HepG2 (cell line): ENCODE measurements around the gene IPO5. TPM values are rescaled to one million over a fixed set of nuclear protein-coding genes. Genes with fewer than 3 reads are reported as not detected.
A peak's percentile ranks its signal among the peaks of the same experiment; 100 is the strongest.

Source experiments
- ATAC-seq: fragments of 200-7000 bp; cut with Tn5 transposase; 3 replicates; pipeline ENCODE4 v1.9.1; 2020; ENCODE audit warnings: mild to moderate bottlenecking, moderate library complexity
- BruUV-seq: library from RNA; stranded (reverse); fragments of 400-500 nt; replicated peaks from 2 replicates; lab custom pipeline; 2021; lab: Mats Ljungman, UMichigan
- CTCF ChIA-PET: fragments of 300-600 bp; formaldehyde crosslinking; extraction: SDS; loops from one replicate; lab custom pipeline; 2021; ENCODE audit warnings: low total read pairs, inconsistent platforms, low intra/inter-chr PET ratio; lab: Yijun Ruan, JAX
- POLR2A ChIA-PET: fragments of 350-600 bp; sonication (Branson Sonifier 250); formaldehyde crosslinking; loops from one replicate; lab custom pipeline; 2020; ENCODE audit warnings: antibody characterized with exemption, inconsistent platforms; lab: Yijun Ruan, JAX
- DNase-seq: peaks from one replicate; pipeline ENCODE4 v3.0.0-alpha.2; 2015; ENCODE audit warnings: low spot score
- FAIRE-seq: peaks from 3 replicates; lab custom pipeline; 2011; peaks lifted over from hg19 to GRCh38; lab: Jason Lieb, UNC
- H2AFZ ChIP-seq: one replicate; pipeline ENCODE4 v1.6.1; 2011; ENCODE audit warnings: low read length, inconsistent platforms
- H3K27ac ChIP-seq: fragments of 300-600 bp; 3 replicates; pipeline ENCODE4 v1.8.0; 2011; ENCODE audit warnings: mixed run types, mild to moderate bottlenecking, mixed read lengths, low read length, inconsistent platforms; ENCODE audit not compliant: insufficient read depth; ENCODE audit errors: extremely low read length
- H3K27me3 ChIP-seq, 2 experiments: fragments of 200-600 bp in 1 of 2; 2 replicates in 1 of 2; 3 replicates in 1 of 2; pipeline versions ENCODE4 v1.6.0 to v1.8.0; 2011; ENCODE audit warnings: low read length in 2 of 2, mild to moderate bottlenecking in 2 of 2, moderate library complexity in 2 of 2, inconsistent platforms in 1 of 2; ENCODE audit not compliant: insufficient read depth in 2 of 2, control insufficient read depth in 1 of 2
- H3K36me3 ChIP-seq, 2 experiments: fragments of 200-600 bp in 1 of 2; replicated peaks in 1 of 2; 2 replicates in 1 of 2; 3 replicates in 1 of 2; pipeline versions ENCODE4 v1.5.1 to v1.8.0; 2011; ENCODE audit warnings: low read length in 2 of 2, inconsistent platforms in 1 of 2; ENCODE audit not compliant: insufficient read depth in 2 of 2, control insufficient read depth in 1 of 2
- H3K4me1 ChIP-seq: 2 replicates; pipeline ENCODE4 v1.5.1; 2012; ENCODE audit warnings: low read length, inconsistent platforms; ENCODE audit not compliant: insufficient read depth
- H3K4me2 ChIP-seq: 2 replicates; pipeline ENCODE4 v1.6.0; 2011; ENCODE audit warnings: low read depth, low read length, inconsistent platforms
- H3K4me3 ChIP-seq, 3 experiments: fragments of 200-600 bp in 1 of 3; sonication (generic), shearing (Covaris generic) in 1 of 3; replicated peaks in 1 of 3; 2 replicates each; pipeline ENCODE4 v1.5.1; 2011 to 2016; ENCODE audit warnings: low read length in 3 of 3, inconsistent platforms in 2 of 3, low read depth in 2 of 3, mild to moderate bottlenecking in 2 of 3, control low read depth in 1 of 3, mixed read lengths in 1 of 3; ENCODE audit not compliant: insufficient read depth in 1 of 3
- H3K79me2 ChIP-seq: one replicate; pipeline ENCODE4 v1.6.1; 2011; ENCODE audit warnings: low read length, inconsistent platforms; ENCODE audit not compliant: insufficient read depth
- H3K9ac ChIP-seq: 2 replicates; pipeline ENCODE4 v1.6.0; 2011; ENCODE audit warnings: mild to moderate bottlenecking, low read depth, low read length, inconsistent platforms; ENCODE audit not compliant: insufficient read depth
- H3K9me3 ChIP-seq: 2 replicates; pipeline ENCODE4 v1.5.1; 2012; ENCODE audit warnings: mild to moderate bottlenecking, low read length
- H4K20me1 ChIP-seq: 2 replicates; pipeline ENCODE4 v1.6.0; 2011; ENCODE audit warnings: inconsistent platforms, mild to moderate bottlenecking, low read length, moderate library complexity; ENCODE audit not compliant: insufficient read depth
- ATF4 ChIP-seq, 2 experiments: fragments of 450-650 bp in 1 of 2; sonication (generic) in 1 of 2; formaldehyde crosslinking; IDR thresholded peaks; 2 replicates each; pipeline versions ENCODE4 v1.5.0 to v1.8.0; 2020 to 2022; ENCODE audit warnings: mild to moderate bottlenecking in 1 of 2, missing genetic modification reagents in 1 of 2
- CHD4 ChIP-seq: fragments of 200-600 bp; sonication (generic); IDR thresholded peaks from 2 replicates; pipeline ENCODE4 v1.7.0; 2017; ENCODE audit warnings: mild to moderate bottlenecking, low read length, borderline replicate concordance
- CREB1 ChIP-seq, 2 experiments: fragments of 450-650 bp in 1 of 2; IDR thresholded peaks; 2 replicates each; pipeline ENCODE4 v1.6.1; 2016 to 2017; ENCODE audit warnings: control low read depth in 1 of 2, mild to moderate bottlenecking in 1 of 2, missing compliant biosample characterization in 1 of 2, missing genetic modification characterization in 1 of 2
- KDM2A ChIP-seq: sonication (generic); formaldehyde crosslinking; IDR thresholded peaks from 2 replicates; pipeline ENCODE4 v1.4.0; 2020; ENCODE audit warnings: low read depth, missing genetic modification reagents, borderline replicate concordance
- PATZ1 ChIP-seq: sonication (generic); formaldehyde crosslinking; IDR thresholded peaks from 2 replicates; pipeline ENCODE4 v1.4.0; 2020; ENCODE audit warnings: missing genetic modification reagents
- PCBP1 ChIP-seq: fragments of 200-400 bp; formaldehyde crosslinking; IDR thresholded peaks from 2 replicates; pipeline ENCODE4 v1.6.1; 2017; ENCODE audit warnings: mild to moderate bottlenecking, low read depth, low read length, borderline replicate concordance
- RBAK ChIP-seq: sonication (generic); formaldehyde crosslinking; IDR thresholded peaks from 2 replicates; pipeline ENCODE4 v1.5.1; 2020; ENCODE audit warnings: mild to moderate bottlenecking, missing genetic modification reagents
- ZNF414 ChIP-seq: sonication (generic); formaldehyde crosslinking; IDR thresholded peaks from 2 replicates; pipeline ENCODE4 v1.5.0; 2020; ENCODE audit warnings: missing genetic modification reagents
- WGBS: methylation state at CpG from one replicate; pipeline ENCODE4 v1.1.6; 2017; ENCODE audit warnings: low lambda C conversion rate; 5-methylcytosine and 5-hydroxymethylcytosine counted together
- in situ Hi-C: cut with HindIII; loops from 2 replicates; pipeline ENCODE4 v1.10.0; 2017; ENCODE audit warnings: low pct_unique_long_range_greater_than_20kb; ENCODE audit not compliant: extremely low pct_ligation_motif_present
- intact Hi-C: fragments of 100-400 bp; cut with micrococcal nuclease; formaldehyde crosslinking; loops from one replicate; pipeline ENCODE4 v1.10.0; 2022; ENCODE audit not compliant: unreplicated experiment
- polyA plus RNA-seq, 8 experiments: library from polyadenylated mRNA; depleted of rRNA in 3 of 8; stranded (reverse) in 7 of 8; unstranded in 1 of 8; fragments of >200 nt; fragmentation: Illumina TruSeq in 4 of 8; extraction: Trizol in 4 of 8; gene quantifications; 2 replicates each; pipeline versions ENCODE4 v1.2.1 to v1.2.3, GENCODE V29; 2011 to 2016; ENCODE audit warnings: low read depth in 4 of 8, missing spikeins in 1 of 8, mixed read lengths in 1 of 8; ENCODE audit not compliant: insufficient read depth in 1 of 8
- total RNA-seq, 5 experiments: library from RNA; depleted of rRNA; stranded (reverse); fragments of >200 nt; fragmentation: Illumina TruSeq; extraction: Trizol; gene quantifications; 2 replicates each; pipeline ENCODE4 v1.2.3, GENCODE V29; 2016; ENCODE audit warnings: low read depth in 1 of 5
- TF ChIP-seq, protein P1 (sequence below): sonication (generic); formaldehyde crosslinking; IDR thresholded peaks from 2 replicates; pipeline ENCODE4 v1.9.0; 2022; ENCODE audit warnings: missing genetic modification reagents, mild to moderate bottlenecking, borderline replicate concordance
- TF ChIP-seq, protein P2 (sequence below): sonication (generic); formaldehyde crosslinking; IDR thresholded peaks from 2 replicates; pipeline ENCODE4 v1.5.1; 2020; ENCODE audit warnings: mild to moderate bottlenecking, missing genetic modification reagents, borderline replicate concordance

IPO5 gene
- total and polyA plus RNA-seq, 2 of the 13 experiments (the other 11 are each of a cell fraction or from before 2014, with no cell fraction given) = 155 to 242 TPM

DNA sequence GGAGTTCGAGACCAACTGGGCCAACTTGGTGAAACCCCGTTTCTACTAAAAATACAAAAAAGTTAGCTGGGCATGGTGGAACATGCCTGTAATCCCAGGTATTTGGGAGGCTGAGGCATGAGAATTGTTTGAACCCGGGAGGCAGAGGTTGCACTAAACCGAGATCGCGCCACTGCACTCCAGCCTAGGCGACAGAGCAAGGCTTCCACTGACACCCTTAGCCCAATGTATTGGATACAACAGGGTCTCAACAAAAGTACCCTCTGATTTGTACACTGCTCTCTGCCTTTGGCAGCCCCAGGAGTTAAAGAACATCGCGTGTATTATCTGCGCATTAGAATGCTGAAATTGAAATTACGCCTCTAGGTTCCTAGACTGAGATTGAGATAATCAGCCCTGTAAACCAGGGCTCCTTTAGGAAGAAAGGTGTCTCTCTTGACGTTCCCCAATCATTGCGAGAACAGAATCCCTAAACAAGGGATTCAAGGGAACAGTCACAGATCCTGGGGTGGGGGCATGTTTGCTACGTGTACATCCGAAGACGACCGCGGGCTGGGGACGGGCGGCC, 21.9 kb downstream of the IPO5 start:
- POLR2A ChIA-PET = interaction anchor here (1.8 kb wide), 1 partner anchor 51 kb away, joined by 3 read pairs; no protein-coding TSS in a partner anchor
- TF ChIP-seq ATF4 (CRISPR knock-in tag; IDR thresholded peaks at IDR 0.05) (0 out of 4 replicates have a peak, but pooled peaks of 1 of the 2 experiments have one; percentile 17), CHD4 (0 out of 2 replicates have a peak, but pooled peaks have one; percentile 41), CREB1 (IDR thresholded peaks at IDR 0.05) (no peak), CREB1 (CRISPR knock-in tag; IDR thresholded peaks at IDR 0.05) (peak; percentile 58), KDM2A (CRISPR knock-in tag) (no peak), PATZ1 (peak; percentile 17), PCBP1 (no peak), ZNF414 (CRISPR knock-in tag) (0 out of 2 replicates have a peak, but pooled peaks have one; percentile 20), RBAK (CRISPR knock-in tag) (0 out of 2 replicates have a peak, but pooled peaks have one; percentile 6)
- TF ChIP-seq, protein P1, sequence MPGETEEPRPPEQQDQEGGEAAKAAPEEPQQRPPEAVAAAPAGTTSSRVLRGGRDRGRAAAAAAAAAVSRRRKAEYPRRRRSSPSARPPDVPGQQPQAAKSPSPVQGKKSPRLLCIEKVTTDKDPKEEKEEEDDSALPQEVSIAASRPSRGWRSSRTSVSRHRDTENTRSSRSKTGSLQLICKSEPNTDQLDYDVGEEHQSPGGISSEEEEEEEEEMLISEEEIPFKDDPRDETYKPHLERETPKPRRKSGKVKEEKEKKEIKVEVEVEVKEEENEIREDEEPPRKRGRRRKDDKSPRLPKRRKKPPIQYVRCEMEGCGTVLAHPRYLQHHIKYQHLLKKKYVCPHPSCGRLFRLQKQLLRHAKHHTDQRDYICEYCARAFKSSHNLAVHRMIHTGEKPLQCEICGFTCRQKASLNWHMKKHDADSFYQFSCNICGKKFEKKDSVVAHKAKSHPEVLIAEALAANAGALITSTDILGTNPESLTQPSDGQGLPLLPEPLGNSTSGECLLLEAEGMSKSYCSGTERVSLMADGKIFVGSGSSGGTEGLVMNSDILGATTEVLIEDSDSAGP = 0 out of 2 replicates have a peak, but pooled peaks have one; percentile 64
- TF ChIP-seq, protein P2, sequence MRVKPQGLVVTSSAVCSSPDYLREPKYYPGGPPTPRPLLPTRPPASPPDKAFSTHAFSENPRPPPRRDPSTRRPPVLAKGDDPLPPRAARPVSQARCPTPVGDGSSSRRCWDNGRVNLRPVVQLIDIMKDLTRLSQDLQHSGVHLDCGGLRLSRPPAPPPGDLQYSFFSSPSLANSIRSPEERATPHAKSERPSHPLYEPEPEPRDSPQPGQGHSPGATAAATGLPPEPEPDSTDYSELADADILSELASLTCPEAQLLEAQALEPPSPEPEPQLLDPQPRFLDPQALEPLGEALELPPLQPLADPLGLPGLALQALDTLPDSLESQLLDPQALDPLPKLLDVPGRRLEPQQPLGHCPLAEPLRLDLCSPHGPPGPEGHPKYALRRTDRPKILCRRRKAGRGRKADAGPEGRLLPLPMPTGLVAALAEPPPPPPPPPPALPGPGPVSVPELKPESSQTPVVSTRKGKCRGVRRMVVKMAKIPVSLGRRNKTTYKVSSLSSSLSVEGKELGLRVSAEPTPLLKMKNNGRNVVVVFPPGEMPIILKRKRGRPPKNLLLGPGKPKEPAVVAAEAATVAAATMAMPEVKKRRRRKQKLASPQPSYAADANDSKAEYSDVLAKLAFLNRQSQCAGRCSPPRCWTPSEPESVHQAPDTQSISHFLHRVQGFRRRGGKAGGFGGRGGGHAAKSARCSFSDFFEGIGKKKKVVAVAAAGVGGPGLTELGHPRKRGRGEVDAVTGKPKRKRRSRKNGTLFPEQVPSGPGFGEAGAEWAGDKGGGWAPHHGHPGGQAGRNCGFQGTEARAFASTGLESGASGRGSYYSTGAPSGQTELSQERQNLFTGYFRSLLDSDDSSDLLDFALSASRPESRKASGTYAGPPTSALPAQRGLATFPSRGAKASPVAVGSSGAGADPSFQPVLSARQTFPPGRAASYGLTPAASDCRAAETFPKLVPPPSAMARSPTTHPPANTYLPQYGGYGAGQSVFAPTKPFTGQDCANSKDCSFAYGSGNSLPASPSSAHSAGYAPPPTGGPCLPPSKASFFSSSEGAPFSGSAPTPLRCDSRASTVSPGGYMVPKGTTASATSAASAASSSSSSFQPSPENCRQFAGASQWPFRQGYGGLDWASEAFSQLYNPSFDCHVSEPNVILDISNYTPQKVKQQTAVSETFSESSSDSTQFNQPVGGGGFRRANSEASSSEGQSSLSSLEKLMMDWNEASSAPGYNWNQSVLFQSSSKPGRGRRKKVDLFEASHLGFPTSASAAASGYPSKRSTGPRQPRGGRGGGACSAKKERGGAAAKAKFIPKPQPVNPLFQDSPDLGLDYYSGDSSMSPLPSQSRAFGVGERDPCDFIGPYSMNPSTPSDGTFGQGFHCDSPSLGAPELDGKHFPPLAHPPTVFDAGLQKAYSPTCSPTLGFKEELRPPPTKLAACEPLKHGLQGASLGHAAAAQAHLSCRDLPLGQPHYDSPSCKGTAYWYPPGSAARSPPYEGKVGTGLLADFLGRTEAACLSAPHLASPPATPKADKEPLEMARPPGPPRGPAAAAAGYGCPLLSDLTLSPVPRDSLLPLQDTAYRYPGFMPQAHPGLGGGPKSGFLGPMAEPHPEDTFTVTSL = peak; percentile 50; the same call in 1 of the 2 replicates

More for the DNA sequence above, 21.9 kb downstream of the IPO5 start:
- peak overlapping the region; percentile 94 for H3K27ac ChIP-seq
- peak overlapping the region; percentile 99 for H3K4me2 ChIP-seq
- FAIRE-seq (no peak), DNase-seq (no peak), ATAC-seq (no peak; the same call in 2 of the 3 replicates)
- CTCF ChIA-PET = no interaction called here
- no peaks in the 10 kb centered on the region for H3K9me3 ChIP-seq
- peak overlapping the region; percentile 80 for H3K9ac ChIP-seq
- peaks cover 36% of the 10 kb centered on the region for H3K4me1 ChIP-seq
- H4K20me1 ChIP-seq = peaks cover 24% of the 10 kb centered on the region; the same call in 1 of the 2 replicates
- TSS peak; percentile 97 for BruUV-seq
- H3K36me3 ChIP-seq = peaks cover 0 to 4% of the 10 kb centered on the region in 2 experiments; a peak in 2 of 5 replicates
- 7% methylated on average over 17 of the region's 20 CpGs for WGBS
- H3K4me3 ChIP-seq = peak overlapping the region; percentile 73 to 82 (median 79)
- in situ Hi-C loops (no loop called here), intact Hi-C loops (loop anchor here (5.0 kb wide), 2 partner anchors 118 to 597 kb away; no protein-coding TSS in a partner anchor)
- peak overlapping the region; percentile 86 for H2AFZ ChIP-seq
- H3K27me3 ChIP-seq = no peaks in the 10 kb centered on the region; a peak in 1 of 5 replicates
- peaks cover 35% of the 10 kb centered on the region for H3K79me2 ChIP-seq
